Measurements from ENCODE around the gene DICER1. TPM values are rescaled to one million over a fixed set of nuclear protein-coding genes. Genes with fewer than 3 reads are reported as not detected.

DICER1 gene
- total RNA-seq, 1 donor from 2014 or later = 38.3 TPM

DNA sequence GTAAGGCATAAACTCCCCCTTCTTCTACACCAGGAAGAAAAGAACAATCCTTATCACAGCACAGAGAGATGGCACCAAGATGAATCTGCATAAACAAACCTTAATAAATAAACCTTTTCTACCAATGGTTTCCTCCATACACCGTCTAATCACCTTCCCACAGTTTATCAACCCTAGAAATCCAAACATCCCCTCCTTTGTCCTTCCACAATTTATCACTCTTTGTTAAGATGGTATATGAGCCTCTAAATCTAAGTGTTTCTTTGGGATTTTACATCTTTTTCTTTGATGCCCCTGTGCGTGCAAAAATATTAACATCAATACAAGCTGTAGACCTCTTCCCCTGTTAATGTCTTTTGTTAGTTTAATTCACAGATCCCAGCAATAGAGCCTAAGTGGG, 12.5 kb downstream of the DICER1 start:
- no peak for DNase-seq

DNA sequence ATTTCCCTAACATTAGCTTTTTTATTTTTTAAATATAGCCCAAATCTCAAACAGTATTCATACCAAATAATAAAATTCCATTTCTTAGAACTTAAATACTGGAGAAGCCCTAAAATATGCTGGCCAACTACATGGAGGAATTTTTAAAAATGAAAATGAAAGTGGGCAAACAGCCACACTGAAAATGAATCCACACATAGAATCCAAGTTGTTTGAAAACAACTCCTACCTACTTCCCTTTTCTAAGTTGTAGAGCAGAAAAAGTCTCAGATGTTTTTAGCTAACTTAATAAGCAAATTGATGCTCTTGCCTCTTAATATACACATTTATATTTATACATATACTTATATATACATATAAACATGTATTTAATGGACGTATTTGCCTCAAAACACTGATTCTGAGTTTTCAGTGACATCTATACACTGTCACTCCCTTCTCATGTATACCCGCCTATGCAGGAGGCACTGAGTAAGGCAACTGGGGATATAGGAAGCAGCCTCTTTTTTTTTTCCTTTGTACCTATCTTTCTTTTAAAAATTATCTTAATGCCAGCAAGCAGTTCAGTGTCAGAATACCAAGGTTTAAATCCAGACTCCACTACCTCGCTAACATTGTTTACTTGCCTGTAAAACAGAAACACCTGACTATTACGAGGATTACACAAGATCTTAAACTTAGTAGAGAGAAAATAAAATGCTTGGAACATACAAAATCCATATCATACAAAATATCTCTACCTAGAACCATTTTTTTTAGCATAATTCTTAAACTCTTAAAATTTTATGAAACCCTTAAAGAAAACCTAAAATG, 13.3 kb downstream of the DICER1 start:
- DNase-seq = peak; percentile 24

GRCh38 chr14:95142208-95142607, 15.1 kb downstream of the DICER1 start:
- DNase-seq = no peak

GRCh38 chr14:95141684-95142083, 15.6 kb downstream of the DICER1 start:
- no peak for DNase-seq

DNA sequence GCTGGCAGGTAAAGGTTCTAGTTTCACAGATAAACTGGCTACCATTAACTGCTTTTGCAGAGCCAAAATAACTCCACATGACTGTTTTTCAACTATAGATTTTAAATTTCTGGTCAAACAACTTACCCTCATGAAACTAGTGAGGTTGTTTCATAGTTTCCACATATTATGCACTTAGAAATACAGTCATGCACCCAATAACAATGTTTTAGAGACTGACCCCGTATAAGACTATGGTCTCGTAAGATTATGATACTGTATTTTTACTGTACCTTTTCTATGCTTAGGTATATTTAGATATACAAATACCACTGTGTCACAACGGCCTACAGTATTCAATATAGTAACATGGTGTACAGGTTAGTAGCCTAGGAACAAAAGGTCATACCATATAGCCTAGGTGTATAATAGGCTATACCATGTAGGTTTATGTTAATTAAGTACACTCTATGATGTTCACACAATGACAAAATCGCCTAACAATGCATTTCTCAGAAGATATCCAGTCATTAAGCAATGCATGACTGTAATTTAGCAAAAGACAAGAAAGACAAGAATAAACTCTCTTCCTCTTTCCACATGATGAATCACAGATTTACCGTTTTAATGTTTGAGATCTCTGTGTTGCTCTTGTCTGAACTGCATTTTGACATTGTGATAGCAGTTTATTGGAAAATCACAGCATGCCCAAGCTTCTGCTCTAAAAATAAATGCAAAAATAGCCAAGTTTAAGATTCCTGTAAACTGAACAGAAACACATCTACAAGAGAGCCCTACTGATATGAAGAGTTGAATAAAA, 17.1 kb downstream of the DICER1 start:
- DNase-seq = no peak

- peak; percentile 9 for DNase-seq
Measured at GRCh38 chr14:95138876-95139275, 18.5 kb downstream of the DICER1 start.

DNA sequence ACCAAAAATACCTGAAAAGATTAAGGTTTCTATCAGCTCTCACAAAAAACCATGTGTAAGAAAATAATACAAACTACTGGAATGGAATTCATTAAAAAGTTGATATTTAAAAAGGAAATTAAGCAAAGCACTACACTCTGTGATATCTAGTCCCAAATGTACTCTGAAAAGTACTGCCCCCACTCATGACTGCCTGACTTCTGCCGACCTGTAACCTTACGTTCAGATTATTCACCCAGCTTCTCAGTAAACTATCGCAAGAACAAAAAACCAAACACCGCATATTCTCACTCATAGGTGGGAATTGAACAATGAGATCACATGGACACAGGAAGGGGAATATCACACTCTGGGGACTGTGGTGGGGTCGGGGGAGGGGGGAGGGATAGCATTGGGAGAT, 18.9 kb downstream of the DICER1 start:
- DNase-seq = peak; percentile 5

- DNase-seq = peak; percentile 60
Measured at GRCh38 chr14:95137804-95138167, 19.5 kb downstream of the DICER1 start.

DNA sequence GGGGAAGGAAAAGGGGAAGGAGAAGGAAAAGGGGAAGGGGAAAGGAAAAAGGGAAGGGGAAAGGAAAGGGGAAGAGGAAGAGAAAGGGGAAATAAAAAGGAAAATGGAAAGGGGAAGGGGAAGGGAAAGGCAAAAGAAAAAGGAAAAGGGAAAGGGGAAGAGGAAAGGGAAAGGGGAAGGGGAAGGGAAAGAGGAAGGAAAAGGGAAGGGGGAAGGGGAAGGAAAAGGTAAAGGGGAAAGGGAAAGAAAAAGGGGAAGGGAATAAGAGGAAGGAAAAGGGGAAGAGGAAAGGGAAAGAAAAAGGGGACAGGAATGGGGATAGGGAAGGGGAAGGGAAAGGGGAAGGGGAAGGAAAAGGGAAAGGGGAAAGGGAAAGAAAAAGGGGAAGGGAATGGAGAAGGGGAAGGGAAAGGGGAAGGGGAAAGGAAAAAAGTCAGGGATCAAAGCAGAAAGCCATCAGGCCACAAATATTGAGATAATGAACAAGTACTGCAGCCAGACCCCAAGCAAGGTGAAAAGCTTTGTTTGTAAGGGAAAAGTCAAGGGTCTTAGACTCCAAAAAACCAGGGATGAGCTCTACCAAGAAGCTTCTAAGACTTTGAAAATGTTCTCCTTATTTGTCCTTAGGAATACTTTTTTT, 20.0 kb downstream of the DICER1 start:
- no peak for DNase-seq

- no peak for DNase-seq
Measured at GRCh38 chr14:95136631-95137030, 20.7 kb downstream of the DICER1 start.

DNA sequence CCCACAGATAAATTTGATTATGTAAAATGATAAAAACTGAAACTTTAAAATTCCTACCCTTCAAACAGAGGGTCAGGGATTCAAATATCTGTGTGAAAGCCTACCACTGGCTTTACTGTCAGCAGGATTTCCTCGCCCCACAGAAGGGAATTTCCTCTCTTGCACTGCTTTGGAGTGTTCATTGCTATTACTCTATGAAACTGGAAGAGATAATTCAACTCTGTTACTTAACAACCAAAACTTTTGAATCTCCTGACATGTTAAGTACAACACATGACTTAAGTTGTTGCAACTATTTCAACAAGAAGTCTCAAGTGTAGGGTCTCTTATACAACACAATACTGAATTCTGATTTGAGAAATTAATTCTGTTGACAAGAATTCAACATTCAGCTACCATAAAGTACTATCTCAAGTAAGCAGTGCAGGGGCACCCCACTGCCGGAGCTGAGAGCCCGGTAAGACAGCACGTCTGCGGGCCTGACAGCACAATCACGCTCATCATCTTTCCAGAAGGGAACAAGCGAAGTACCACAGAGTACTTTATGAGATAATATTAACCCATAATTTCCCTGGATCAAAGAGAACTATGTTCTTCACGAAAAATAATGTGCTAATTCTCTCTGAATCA, 22.9 kb downstream of the DICER1 start:
- DNase-seq = peak; percentile 26

DNA sequence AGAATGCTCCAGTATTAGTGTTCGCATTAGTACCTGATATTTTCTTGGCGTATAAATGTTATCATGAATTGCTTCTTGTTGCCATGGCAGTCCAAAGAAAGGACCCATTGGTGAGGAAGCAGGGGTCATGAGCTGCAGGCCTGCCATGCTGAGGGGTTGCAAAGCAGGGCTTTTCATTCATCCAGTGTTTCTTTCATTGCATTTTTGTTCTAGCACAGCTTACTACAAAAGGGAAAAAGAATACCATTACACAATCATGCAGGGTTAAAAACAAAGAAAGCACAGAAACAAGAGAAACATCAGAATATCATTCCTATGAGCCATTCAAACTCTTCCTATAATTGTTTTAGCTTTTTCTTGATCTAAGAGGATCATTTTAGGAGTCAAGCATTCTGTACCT, 24.0 kb downstream of the DICER1 start:
- peak; percentile 38 for DNase-seq

DNA sequence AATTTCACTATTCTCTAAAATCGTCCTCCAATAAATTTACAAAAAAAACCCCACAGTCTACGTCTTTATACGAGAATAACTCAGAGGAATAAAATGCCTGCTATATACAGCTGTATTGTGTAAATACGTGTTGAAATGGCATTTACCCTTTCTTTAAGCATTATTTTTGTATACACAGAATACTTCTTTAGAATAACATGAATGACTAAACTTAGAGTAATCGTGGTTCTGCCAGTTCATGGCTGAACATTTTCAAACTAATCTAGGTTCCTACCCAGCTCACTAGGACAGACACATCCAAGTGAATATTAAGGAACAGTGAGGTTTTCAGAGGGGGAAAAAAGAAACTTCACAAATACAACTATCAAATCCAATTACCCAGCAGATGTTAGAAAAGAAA, 24.6 kb downstream of the DICER1 start:
- no peak for DNase-seq

DNA sequence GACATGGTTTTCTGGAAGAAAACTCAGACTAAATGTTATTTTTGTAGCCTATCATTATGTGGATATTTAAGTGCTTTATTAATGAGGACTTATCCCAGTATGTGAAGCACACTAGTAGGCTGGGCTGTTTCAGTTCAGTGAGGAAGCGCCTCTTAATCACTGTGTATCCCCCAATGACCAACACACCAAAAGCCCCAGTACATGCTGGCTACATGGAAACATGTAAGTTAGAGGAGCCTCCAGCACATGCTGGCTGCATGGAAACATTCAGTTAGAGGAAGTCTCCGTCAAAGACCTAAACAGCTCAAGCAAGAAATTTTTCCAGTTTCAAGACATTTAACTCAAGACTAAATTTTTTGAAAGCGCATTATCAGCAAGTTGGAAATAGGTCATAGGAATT, 26.8 kb downstream of the DICER1 start:
- no peak for DNase-seq

DNA sequence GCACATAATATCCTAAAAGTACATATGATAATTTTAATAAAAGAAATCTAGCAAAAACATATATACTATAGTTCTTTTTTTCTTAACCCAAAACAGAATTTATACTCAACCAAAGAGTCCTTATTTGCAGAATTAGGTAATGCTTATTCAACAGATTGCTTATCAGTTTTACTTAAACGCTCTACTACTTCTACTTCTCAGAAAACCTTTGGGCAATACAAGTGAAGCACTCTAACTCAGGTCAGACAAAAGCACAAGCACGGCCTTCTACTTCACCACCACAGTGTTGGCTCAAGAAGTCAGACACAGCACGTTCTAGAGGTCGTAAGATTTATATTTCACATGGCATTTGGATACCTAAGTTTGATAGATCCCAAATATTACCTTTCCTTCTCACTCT, 29.2 kb downstream of the DICER1 start:
- DNase-seq = no peak

- DNase-seq = no peak
Measured at GRCh38 chr14:95127531-95127911, 29.8 kb downstream of the DICER1 start.

- DNase-seq = no peak
Measured at GRCh38 chr14:95126906-95127530, 30.3 kb downstream of the DICER1 start.

DNA sequence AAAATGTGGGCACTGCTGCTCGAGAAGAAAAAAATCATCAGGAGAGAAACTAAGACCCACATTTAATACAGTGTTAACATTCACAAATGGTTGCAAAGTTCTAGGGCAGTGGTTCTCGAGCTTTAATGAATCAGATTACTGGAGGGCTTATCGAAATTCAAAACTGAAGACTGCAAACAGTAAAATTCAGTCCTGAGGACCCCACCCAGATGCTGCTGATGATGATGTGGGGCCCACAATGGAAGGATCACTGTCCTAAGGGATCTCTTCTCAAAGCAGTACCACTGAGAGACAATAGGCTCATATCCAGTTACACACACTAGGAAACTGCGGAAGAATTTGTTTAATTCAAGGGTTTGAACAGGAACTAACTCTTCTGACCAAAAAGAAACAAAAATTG, 31.4 kb downstream of the DICER1 start:
- DNase-seq = no peak

GRCh38 chr14:95125221-95125620, 32.1 kb downstream of the DICER1 start:
- no peak for DNase-seq

DNA sequence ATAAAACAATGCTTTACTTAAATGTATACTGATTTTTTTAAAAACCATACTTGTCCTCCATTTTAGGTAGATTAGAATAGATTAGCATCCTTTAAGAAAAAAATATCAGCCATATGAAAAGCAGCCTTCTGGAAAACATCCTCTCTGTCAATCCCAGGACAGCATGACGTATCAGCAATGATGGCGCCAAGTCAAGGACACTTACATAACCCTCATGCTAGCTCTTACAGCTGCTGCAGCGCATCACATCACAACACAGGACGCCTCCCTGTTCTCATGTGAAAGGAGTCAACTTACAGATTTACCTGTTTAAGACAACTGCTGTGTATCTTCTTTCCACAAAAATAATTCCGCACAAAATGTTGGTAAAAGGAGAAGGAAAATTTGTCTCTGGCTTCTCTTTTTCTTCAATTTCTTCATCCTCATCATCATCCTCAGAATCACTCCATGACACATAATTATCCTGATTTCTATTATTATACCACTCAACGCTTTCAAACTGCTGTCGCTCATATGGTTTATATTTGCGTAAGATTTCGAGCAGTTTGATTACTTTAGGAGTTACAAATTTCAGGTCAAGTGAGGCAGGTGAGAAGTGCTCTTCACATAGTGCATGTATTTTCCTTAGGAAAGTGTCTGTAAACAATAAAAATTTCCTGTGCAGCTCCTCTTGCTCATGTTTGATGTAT, 33.3 kb downstream of the DICER1 start:
- no peak for DNase-seq

DNA sequence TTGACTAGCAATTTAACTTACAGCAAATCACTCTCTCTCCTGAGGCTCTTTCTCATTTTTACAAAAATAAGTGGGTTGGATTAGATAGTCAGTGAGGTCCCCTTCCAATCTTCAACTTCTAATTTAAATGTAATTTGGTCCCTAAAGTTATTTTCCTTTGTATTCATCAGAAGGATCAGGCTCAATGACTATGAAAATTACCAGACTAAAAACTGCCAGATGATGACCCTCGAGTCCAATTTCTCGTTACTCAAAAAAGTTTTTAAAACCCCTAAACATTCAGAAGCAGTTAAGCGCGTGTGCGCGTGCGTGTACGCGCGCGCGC, 34.7 kb downstream of the DICER1 start:
- no peak for DNase-seq

DNA sequence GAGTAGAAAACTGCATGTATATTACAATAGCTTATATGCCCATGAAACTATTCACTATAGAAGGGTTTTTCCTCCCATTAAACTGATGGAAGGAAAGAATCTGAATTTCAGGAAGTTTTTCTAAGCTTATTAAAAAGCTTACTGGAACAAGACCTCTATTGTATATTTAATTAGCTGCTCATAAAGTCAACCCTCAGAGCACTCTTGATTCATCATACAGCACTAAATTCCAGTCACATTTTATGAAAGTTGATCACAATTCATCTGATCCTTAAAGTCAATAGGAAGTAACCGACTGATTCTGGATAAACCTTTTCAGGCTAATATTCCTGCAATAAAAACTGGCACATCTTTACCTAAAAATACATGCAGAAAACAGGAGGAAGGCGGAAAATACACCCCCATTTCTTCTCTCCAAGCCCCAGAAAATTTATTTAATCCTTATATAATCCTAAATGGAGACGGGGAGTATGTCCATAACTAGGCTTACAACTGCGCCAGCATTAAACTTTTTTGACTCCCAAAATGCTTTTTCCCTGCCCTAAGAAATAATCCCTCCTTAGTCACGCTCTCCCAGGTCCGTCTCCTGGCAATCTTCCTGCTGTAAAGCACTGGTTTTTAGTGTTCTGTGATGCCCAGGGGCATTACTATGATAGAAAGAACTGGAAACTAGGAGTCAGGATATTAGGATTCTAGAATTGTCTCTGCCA, 35.3 kb downstream of the DICER1 start:
- no peak for DNase-seq
